Muscle of back (tissue), 11 donors: ENCODE results near the gene ZFHX3. TPM values are rescaled to one million over a fixed set of nuclear protein-coding genes. Genes with fewer than 3 reads are reported as not detected.

Experiments used
- DNase-seq, 3 donors: peaks; one replicate each; pipeline versions ENCODE4 v3.0.0 to v3.0.0-alpha.2; 2013
- polyA plus RNA-seq, 10 donors: library from polyadenylated mRNA; unstranded; fragments of 120-200 nt; gene quantifications; one replicate each; pipeline ENCODE4 v1.2.1, GENCODE V29; 2013; ENCODE audit not compliant: insufficient read length in 10 of 10

The ZFHX3 gene
- polyA plus RNA-seq, 10 donors = 7.4 to 13.0 (median 11.1) TPM

DNA sequence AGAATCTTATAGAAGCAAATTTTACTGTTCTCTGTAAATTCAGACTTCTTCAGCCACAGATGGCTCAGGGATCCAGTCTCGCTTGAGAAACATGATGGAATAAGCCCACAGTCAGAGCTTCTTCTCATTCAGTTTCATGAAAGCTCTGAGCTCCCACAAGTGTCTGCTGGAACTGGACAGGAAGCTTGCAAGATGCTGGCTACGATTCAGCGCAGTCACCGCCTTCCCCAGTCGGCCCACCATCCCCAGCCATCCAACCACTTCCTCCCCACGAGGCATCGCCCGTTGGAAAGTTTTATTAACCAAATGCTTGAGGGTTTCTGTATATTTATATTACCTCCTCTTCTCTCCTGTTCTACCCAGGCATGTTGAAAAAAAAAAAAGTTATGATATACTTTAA lies 171.7 kb downstream of the ZFHX3 start:
- DNase-seq = peak; percentile 63 to 81 (median 73)

DNA sequence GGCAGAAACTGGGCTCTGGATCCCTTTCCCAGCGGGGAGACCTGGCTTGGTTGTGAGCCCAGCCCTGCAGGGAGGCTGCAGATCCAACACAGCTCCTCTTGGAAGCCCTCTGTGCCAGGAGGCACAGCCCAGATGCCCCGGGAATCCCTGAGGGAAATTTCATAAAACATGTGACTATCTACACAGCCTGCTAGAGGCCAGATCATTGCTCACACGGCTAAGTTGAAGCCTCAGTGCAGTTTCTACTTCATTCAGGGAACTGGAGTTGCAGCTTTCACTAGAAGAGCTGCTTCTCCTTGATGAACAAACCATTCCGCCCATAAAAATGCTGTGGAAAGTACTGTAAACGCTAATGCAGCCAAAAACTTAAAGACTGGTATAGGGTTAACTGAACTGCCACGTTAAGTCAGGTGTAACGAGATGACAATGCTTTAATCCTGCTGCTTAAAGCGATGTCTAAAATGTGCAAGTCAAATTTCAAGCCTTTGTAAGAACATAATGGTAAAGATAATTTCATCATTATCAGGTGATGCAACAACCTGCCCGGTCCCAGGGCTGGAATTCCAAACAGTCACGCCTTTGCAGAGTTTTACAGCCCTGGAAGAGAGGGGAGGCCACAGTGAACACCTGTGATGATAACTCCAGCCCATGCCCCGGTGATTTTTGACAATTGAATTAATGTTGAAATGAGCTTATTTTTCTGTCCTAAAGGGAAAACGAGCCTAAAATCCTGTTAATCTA lies 172.5 kb downstream of the ZFHX3 start:
- DNase-seq = no peak

DNA sequence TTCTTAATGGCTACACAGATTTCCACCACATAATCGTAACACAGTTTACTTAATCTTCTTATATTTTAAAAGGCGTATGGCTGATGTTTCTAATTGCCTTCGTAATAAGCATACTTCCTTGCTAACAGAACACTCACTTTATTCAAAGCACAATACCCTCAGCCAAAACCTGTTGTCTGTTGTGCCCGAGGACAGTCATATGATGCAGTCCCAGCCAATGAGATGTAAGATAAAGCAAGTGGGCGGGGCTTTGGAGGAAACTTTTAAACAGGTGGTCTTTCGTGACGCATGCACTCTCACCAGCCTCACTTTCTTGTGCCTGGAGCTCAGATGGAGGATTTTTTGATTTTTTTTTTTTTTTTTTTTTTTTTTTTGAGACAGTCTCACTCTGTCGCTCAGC lies 174.1 kb downstream of the ZFHX3 start:
- DNase-seq = no peak

DNA sequence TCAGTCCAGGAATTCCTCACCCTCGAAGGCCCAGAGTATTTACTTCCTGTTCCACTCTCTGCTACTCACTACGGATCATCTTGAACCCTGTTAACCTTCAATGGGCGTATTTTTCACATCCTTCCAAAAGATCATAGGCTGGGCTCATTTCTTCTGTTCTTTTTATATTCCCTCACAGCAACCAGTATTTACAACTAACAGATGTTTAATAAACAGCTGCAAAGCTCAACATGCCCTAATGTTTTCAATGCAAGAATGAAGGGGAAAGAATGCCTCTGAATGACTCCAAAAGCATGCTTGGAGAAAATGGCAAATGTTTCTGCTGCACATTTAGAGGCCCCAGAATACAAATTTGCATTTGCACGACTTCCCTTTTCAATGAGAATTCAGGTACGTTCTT lies 174.9 kb downstream of the ZFHX3 start:
- peak in 2 of 3 donors; percentile 41 to 75 for DNase-seq

DNA sequence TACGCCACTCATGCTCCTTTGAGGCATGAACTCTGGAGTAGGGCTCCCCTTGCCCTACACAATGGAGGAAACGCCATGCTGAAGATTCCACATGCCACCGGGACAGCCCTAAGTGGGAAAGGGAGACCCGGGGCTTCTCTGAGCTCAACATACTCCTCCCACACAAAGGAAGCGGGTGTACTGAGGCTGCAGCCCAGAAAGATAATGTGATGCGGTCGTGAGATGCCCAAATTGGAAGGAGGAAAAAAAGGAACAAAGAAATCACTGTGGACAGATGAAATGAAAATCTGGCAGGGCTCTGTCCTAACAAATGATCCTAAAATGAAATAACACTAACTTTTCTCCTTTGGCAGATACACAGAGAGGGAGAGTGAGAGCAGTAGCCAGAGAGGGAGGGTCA lies 182.1 kb downstream of the ZFHX3 start:
- DNase-seq = no peak

DNA sequence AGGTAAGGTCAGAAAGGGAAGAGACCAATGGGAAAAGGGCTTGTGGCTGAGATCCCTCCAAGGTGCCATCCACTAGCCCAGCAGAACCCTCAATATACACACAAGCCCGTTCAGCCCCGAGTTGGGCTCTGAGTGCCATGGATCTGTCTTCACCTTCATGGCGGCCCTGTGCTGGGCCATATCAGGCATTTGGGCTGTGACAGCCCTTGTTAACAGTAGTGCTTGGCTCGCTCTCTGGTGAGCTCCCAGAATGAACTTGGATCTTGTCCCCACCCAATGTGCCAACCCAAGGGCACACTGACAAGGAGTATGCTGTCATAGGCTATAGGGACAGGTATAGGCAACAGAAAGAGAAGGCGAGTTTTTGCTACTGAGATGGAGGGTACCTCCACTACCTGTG lies 182.7 kb downstream of the ZFHX3 start:
- no peak for DNase-seq

DNA sequence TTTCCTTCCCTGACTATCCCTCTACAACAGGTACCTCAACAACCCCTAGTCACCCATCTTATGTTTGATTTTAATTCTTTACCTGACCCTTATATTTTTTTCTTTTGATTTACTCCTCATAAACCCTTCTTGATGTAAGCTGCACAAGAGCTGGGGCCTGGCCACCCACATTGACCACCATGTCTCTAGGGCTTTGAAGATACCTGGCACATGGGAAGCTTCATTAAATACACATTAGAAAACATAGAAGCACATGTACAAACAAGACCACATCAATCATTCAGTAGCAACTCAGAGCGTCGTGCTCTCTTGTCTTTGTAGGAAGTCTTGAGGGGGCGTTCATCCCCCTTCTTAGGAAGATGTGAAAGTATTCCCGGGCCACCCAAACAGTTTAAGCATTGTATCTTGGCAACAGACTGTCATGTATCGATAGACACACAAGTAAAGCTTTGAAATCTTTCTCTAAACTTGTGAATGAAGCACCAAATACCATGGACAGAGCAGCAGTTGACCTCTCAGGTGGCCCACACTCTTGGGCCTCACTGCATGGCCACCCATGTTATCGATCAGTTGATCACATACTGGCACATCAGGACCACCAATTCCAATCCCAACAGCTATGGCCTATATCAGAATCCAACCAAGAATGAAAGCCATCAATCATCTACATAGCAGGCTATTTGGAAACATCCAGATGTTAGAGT lies 183.6 kb downstream of the ZFHX3 start:
- no peak for DNase-seq

DNA sequence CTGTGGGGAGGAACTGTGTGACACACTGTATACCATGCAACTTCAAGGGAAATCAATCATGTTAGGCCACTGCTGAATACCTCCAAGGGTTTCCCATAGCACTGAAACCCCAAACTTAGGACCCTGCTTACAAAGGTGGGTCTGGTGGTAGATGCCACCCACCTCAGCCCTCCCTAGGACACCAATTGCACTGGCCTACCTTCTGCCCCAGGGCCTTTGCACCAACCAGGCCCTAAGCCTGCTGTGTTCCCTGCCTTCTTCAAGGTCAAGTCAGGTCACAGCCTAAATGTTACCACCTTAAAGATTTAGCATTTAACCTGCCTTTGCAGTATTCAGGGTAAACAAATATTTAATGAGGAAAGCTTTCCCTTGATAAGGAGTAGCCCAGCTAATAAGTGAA lies 185.8 kb downstream of the ZFHX3 start:
- DNase-seq = no peak

DNA sequence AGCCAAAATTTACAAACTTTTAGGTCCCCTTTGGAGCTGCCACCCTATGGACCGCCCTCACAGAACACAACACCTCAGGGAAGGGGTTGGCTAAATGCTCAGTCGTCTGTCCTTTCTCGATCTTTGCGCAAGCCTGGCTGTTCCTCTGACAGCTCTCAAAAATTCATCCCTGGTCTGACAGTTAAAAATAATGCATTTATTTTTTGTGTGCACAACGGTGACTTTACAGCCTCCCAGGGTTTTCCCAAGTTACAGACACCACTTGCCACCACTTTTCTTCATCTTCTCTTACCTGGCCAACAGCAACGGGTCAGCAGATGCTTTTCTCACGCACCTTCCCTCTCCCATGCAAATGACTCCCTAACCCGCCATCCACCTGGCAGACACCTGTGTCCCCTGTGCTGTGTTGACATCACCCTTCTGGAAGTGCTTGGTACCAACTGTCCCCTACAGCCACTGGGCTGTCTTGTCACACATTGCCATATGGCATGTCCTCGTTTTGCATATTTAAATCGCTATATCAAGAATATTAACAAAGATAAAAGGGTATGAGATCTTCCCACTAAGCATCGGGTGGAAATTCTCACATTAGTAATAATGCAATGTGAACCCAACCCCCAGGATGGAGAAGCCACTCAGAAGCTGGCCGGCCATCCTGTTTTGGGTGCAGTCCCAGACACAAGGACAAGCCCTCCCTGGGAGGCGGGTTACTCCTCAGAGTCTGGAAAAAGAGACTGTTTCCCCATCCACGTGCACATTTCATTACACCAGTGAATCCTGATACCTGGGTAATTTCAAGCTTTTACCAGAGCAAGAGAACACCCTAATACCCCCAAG lies 187.0 kb downstream of the ZFHX3 start:
- no peak for DNase-seq

DNA sequence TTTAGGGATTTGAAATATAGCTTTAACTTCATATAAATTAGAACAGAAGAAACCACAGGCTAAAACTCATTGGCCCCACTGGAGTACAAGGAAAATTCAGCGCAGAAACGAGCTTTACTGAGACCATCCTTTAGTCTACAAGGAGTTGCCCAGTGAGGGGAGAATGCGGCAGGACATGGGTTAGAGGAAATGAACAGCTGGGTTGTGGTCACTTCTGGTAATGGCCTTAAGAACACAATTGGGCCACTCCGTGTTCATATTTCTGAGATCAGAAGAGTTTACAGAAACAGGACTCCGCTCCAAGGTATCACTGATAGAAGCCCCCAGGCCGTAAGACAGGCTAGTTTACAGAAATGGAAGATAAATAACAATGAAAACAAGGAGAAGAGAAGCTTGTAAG lies 188.3 kb downstream of the ZFHX3 start:
- DNase-seq = no peak

DNA sequence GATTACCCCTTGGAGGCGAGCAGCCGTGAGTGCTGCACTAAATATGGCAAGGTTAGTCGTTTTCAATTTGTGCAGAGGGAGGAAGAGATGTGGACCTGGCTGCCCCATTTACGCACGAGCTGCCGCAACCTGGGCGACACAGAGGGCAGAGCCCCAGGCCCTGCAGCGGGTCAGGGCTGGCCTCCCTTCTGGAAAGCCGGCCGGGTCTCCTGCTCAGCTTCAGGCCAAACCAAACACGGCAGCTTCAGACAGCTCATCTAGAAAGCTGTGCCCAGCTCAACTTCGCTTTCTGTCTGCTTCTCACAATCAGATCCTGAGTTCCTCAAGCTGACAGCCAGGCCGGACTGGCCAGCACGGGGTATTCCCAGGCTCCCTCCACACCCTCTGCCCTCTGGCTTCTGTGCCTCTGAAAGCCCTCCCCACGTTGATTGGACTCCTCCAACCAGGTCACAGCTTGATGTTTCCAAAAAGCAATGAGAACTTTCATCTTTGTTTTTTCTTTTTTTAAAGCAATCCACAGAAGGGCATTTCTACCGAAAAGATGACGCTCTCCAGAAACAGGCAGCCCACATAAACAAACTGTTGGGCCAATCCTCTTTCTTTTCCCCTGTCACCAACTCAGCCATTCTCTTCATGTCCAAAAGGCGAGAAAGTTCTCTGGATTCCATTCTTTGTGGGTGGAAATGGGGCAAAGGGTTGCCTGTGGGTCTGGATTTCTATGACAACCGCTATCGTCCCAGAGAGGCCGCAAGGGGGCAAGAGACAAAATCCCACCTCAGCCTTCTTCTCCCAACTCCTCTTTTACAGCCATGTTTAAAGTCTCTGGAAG lies 189.0 kb downstream of the ZFHX3 start:
- peak in 1 of 3 donors; percentile 56 for DNase-seq

DNA sequence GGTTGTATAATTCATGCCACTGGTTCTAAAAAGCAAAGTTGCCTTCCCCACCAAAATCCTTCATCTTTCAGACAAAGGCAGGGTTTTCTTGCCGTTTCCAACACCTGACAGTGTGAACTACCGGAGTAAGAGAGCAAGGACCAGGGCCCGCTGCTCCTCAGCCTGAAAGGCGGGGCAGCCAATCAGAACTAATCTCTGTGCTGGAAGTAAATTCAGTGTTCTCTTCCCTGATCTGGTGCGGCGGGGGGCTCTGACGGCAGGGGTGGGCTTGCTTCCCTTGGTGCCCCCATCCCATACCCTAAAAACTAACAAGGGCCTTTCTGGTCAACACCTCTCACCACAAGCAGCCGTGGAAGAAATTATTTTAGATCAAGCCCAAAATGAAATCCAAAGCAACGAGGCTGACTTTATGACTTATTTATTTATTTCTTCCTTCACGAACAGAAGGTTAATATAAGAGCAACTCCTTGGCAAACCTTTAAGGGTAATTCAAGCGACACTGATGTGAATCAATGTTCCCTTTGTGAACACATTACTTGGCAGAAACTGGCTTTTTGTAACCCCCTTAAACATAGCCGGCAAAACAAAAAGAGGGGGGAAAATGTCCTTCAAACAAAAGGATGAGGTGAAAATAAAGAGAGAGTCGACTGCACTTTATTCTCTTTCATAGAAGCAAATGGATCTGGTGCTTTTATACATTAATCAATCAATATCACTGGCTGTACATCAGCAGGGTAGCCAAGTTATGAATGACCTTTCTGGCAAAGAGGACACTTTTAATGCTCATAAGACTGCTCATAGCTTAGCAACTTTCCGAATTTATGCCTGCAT lies 189.9 kb downstream of the ZFHX3 start:
- no peak for DNase-seq

DNA sequence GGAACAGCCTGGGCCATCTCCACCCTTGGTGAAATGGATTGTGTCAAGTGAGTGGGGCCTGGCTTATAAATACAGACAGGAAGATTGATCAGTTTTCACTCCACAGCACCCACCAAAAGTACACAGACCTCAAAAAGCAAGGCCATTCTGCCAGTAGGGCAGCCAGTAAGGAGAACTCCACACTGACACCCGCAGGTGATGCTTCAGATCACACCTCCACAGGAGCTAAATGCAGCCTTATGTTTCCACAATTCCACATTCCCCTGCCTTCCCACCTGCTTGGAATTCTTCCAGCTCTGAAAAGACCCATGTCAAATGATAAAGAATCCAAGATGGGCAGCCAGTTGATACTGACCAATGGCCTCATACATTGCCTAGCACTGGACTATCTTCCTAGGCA lies 191.1 kb downstream of the ZFHX3 start:
- no peak for DNase-seq

DNA sequence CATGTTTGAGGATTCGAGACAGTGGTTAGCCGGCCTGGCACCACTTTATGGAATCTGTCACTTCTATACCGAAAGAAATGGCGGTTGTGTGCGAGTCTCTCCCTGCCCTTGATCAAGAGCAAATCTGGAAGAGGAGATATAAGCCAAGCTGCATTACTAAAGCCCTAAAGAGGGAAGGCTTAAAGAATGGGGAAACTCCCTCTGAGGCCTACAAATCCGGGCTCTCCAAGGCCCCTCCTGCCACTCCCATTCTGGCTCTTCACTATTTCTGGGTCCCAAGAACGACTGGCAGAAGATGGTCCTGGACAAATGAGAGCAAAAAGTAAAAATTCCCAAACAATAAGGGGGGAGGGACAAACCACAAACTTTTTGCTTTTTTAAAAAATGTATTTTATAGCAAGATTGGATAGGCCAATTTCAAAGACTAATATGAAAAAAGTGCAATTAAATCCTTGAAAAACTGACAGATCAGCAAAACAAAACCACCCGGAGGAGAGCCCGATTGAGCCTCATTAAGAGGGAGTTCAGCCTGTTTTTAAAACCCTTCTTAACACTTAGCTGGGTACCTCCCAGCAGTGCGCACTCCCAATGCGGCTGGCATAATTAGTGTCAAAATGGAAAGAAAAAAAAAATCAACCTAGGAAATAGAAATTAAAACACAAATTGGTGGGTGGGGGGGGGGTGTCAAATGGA lies 193.5 kb downstream of the ZFHX3 start:
- DNase-seq = no peak

DNA sequence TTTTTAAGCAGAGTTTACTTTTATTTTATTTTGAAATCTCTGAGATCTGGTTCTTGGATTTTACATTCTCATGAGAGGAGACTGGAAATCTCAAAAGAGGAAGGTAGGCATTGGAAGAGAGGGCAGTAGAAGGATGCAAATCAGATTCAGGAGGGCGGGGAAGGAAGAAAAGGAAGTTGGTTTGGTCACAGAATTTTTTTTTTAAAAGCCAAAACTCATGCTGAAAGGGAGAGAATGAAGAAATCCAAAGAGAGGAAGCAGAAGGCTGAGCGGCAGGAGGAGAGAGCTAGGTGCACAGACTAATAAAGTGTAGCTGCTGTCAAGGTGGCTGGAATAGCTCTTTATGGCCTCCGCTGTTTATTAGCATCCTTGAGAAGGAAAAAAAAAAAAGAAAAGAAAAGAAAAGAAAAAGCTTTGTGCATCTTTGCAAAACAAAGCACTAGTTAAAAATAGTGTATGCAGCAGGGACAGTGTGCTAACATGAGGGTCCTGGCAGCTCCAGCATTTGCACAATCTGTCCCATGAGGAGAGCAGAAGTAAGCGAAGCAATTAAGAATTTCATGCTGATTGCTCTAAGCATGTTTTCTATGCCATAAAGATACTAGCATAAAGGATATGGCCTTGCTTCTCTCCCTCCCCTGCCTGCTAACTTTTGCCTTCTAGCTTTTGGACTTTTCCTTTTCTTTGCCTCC lies 194.2 kb downstream of the ZFHX3 start:
- no peak for DNase-seq

DNA sequence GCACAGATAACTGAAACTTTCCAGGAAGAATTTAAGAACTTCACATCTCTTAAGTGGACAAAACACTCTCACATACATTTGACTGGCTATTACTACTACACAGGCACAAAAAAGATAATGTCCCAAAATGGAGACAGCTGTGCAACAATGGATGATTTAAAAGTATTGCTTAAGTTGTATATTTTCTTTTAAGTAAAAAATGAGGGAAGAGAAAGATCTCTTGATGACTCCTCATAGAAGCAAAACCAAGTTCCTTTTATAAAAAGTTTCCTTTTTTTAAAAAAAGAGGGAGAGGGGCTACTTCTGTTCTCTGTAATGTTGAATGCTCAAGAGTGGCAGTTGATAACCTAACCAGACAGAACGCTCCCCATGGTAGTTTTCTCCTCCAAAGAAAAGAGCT lies 195.5 kb downstream of the ZFHX3 start:
- no peak for DNase-seq

DNA sequence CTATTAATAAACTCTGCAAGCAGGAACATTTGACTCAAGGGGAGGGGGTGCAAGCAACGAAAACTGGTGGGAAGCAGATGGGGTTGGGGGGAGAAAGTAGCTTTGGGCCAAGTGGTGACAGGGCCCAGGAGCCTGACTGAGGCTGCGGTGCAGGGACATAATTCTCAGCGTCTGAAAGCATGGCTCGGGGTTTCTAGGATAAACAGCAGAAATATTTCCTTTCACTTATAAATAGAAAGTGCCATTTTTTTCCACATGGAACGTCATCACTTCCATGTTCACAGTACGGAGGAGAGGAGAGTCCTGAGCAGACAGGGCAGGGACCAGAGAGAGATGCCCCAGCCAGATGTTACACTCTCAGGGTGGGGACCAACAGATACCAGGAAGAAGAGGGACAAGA lies 197.1 kb downstream of the ZFHX3 start:
- peak; percentile 62 to 84 (median 69) for DNase-seq

DNA sequence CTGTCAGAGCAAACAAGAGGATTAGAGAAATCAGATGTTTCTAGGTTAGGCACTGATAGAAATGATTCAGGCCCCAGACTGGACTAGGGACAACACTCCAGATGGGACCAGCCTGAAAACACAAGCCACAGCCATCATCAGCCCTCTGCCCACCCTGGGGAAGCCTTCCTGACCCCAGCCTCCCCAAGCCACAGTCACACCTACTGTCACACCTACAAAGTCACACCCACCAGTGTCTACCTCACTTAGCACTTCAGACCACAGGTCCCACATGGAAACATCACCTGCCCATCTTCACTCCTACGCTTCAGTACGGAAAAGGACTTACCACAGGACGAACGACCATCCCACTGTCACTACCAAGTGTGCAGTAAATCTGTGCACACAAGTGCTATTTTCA lies 197.9 kb downstream of the ZFHX3 start:
- DNase-seq = no peak
